22Rv1 (cell line): Measurements from ENCODE around the gene PARD3B.

Source experiments
- H3K27ac ChIP-seq: fragments of 450-650 bp; 2 replicates; pipeline ENCODE4 v1.5.1; 2017
- CTCF ChIP-seq: fragments of 450-650 bp; IDR thresholded peaks from 2 replicates; pipeline ENCODE4 v1.5.1; 2017; ENCODE audit warnings: mild to moderate bottlenecking
- ZFX ChIP-seq: fragments of 450-650 bp; IDR thresholded peaks from 2 replicates; pipeline ENCODE4 v1.6.1; 2017; ENCODE audit warnings: antibody characterized with exemption, borderline replicate concordance

The PARD3B gene

GRCh38 chr2:204885747-204886146 lies 340.5 kb downstream of the PARD3B start:
- TF ChIP-seq ZFX (no peak), CTCF (no peak)
- H3K27ac ChIP-seq, result no peak overlapping the region

DNA sequence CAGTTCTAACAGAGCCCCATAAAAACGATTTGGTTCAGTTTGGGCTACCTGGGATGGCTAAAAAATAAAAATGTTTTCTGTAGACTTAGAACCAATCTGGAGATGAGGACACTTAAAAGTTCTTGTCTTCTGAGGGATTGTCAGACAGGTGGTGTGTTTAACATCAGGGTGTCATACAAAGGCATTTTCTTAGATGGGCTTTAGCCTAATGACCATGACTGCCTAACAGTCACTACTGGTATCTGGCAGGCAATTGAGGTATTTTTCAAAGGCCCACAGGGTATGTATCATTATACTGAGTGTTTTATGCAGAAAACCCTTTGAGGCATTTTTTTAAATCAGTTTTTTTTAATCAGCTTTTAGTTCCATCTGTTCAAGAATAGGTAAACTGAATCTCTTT lies 341.4 kb downstream of the PARD3B start:
- no peak overlapping the region for H3K27ac ChIP-seq
- TF ChIP-seq ZFX (no peak), CTCF (no peak)

GRCh38 chr2:204888222-204888621 lies 342.9 kb downstream of the PARD3B start:
- H3K27ac ChIP-seq, result no peak overlapping the region
- TF ChIP-seq CTCF, result no peak
- TF ChIP-seq ZFX, result no peak

DNA sequence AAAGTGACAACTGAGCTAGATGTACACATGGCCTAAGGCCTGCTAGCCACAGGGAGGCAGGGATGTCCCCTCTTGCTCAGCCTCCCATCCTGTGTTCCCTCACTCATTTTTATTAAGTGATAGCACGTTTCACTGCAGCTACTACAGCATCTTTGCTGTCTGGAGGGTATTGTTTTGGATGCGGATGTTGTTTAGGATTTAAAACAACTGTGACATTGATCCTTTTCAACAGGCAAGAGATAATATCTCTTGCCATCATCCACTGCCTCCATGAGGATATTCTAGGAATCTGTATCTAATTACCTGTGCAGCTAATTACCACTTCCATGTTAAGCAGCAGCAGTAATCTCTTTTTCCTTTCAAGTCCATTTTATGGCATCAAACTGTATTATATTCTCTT lies 345.4 kb downstream of the PARD3B start:
- TF ChIP-seq CTCF (no peak), ZFX (no peak)
- H3K27ac ChIP-seq, result no peak overlapping the region

GRCh38 chr2:204891739-204892138 lies 346.5 kb downstream of the PARD3B start:
- H3K27ac ChIP-seq, result no peak overlapping the region
- TF ChIP-seq CTCF, result no peak
- TF ChIP-seq ZFX, result no peak

DNA sequence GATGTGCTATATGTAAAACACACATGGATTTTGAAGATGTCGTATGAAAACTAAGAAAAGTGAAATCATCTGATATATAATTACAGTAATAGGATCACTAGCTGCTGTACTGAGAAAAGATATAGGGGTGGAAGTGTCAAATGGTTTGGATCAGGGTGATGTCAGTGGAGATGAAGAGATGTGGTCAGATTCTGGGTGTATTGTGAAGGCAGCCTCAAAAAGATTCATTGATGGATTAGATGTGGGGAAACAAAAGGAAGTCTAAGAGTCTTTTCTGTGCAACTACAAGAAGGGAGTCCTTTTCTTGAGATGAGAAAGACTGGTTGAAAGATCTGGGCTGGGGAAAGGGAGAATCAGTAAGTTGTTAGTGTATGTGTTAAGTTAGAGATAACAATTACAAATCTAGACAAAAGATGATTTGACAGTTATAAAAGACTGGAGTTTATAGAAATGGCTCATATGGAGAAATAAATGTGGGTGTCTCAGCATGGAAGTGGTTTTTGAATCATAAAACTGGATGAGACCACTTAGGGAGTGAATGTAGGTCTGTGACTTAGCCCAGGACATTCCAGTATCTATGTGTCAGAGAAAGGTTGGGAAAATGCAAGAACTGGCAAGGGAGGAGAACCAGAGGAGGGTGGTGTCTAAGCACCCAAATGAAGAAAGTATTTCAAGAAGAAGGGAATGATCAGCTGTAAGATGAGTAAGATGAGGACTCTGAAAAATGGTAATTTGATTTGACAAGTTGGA lies 347.4 kb downstream of the PARD3B start:
- TF ChIP-seq CTCF (no peak), ZFX (no peak)
- no peak overlapping the region for H3K27ac ChIP-seq

DNA sequence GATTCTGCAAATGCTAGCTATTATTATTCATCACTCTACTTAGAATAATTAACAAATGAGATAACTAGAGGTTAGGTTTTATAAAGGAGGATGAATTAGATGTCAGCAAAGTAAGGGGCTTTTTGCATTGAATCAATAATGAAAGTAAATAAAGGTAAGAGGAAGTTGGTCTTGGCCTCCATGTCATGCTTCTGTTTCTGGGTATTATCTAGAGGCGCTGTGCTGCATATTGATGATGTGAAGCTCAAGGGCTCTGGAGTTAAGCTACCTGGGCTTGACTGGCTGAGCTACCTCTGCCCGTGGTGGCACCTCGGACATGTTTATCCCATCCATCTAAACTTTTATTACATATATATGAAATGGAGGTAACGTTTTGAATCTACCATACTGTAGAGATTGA lies 350.9 kb downstream of the PARD3B start:
- TF ChIP-seq ZFX (no peak), CTCF (no peak)

More for the DNA sequence above, 350.9 kb downstream of the PARD3B start:
- H3K27ac ChIP-seq, result no peak overlapping the region
